Astrocyte of the spinal cord (primary cell): ENCODE data around the gene DTNA.
"Not testable (repeated sequence)": the region's sequence is repeated elsewhere in the genome, so short reads cannot be mapped to it uniquely, and the experiment has no call there.

Experiments
- DNase-seq: peaks from one replicate; pipeline ENCODE4 v3.0.0; 2011; ENCODE audit warnings: low read depth, low spot score
- H3K4me3 ChIP-seq: 2 replicates; pipeline ENCODE4 v1.5.1; 2011; ENCODE audit warnings: low read depth, mild to moderate bottlenecking, low read length, moderate library complexity
- CTCF ChIP-seq: IDR thresholded peaks from 2 replicates; pipeline ENCODE4 v1.5.1; 2012; ENCODE audit warnings: low read depth, mild to moderate bottlenecking, low read length, inconsistent platforms
- in situ Hi-C: cut with HindIII; loops from 2 replicates; pipeline ENCODE4 v1.10.0; 2017; ENCODE audit warnings: low sequenced_read_pairs

DTNA gene

GRCh38 chr18:34718610-34719009 is 8.5 kb downstream of the DTNA start:
- DNase-seq, result no peak
- in situ Hi-C loops, result no loop called here
- TF ChIP-seq CTCF, result no peak
- no peak overlapping the region for H3K4me3 ChIP-seq

- in situ Hi-C loops, result no loop called here
These were observed 10.1 kb downstream of the DTNA start for GRCh38 chr18:34720220-34720619.

GRCh38 chr18:34723143-34723542 is 13.0 kb downstream of the DTNA start:
- DNase-seq, result no peak
- TF ChIP-seq CTCF, result no peak
- H3K4me3 ChIP-seq, result no peak overlapping the region
- in situ Hi-C loops, result no loop called here

More at GRCh38 chr18:34720220-34720619, 10.1 kb downstream of the DTNA start:
- DNase-seq, result no peak
- no peak for TF ChIP-seq CTCF
- no peak overlapping the region for H3K4me3 ChIP-seq

- DNase-seq, in situ Hi-C loops, H3K4me3 ChIP-seq: not testable (repeated sequence)
These were observed 15.6 kb downstream of the DTNA start for GRCh38 chr18:34725737-34726136.

GRCh38 chr18:34726286-34727004 is 16.3 kb downstream of the DTNA start:
- in situ Hi-C loops, result no loop called here
- no peak overlapping the region for H3K4me3 ChIP-seq
- DNase-seq, result no peak
- TF ChIP-seq CTCF, result no peak

GRCh38 chr18:34729264-34729663 is 19.2 kb downstream of the DTNA start:
- H3K4me3 ChIP-seq, result no peak overlapping the region
- in situ Hi-C loops, result no loop called here
- peak; percentile 54 for TF ChIP-seq CTCF
- peak; percentile 45 for DNase-seq

- in situ Hi-C loops, result no loop called here
- no peak for TF ChIP-seq CTCF
- peak; percentile 18 for DNase-seq
- no peak overlapping the region for H3K4me3 ChIP-seq
These were observed 19.8 kb downstream of the DTNA start for GRCh38 chr18:34729740-34730355.
